ENCODE results near the gene MAD1L1.

The MAD1L1 gene

DNA sequence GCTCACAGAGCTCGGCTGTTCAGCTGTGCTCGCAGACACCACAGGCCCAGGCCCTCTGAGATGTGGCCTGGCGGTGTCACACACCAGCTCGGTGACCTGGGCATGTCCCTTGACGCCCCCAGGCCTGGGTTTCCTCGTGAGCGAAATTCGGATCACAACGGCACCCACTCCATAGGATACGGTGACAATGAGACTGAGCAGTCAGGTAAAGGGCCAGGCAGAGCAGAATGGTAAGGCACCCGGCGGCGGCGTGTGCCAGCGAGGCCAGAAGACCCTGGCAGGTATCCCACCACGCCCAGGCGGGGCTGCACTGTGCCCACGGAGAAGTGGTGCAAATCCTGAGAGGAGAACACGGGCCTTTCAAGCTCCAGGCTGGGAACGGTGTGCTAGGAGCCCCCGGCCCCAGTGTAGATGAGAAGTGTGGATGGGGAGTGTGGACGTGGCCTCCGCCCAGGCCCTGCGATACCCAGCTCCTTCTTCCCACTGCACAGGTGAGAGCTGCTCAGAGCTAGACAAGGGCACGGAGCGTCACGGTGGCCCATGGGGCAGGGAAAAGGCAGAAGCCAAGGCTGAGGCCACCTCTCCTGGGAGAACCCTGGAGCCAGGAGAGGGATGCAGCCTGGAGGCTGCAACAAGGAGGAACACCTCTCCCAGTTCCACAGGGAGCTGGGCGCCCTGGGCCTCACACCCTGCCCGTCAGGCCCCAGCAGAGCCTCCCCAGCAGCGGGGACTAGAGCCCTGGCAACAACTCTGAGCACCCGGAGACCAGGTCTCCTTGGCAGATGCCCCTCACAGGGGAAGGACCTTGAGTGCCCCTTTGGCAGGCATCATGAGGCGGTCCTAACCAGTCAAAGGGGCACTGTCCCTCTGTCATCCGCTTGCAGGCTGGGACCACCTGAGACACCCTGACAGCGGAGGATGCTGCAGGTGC is 219.1 kb downstream of the MAD1L1 start:
- DNase-seq (ENCODE audit: low read depth), result no peak

DNA sequence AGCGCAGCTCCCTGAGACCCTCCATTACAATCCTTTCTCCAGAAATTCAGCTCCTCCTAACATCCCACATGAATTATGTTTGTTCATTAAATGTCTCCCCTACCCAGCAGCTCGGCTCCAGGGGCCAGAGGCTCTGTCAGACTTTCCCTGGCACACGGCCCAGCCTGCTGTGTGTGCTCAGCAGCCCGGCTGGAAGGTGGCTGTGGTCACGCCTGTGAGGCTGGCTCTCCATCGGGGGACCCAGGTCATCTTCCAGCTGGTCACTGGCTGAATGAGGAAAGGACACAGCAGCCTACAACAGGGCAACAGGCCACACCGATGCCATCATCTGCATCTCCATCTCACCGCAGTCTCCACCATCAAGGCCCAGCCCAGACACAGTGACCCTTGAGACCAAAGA is 219.8 kb downstream of the MAD1L1 start:
- DNase-seq (ENCODE audit: low read depth), result no peak

DNA sequence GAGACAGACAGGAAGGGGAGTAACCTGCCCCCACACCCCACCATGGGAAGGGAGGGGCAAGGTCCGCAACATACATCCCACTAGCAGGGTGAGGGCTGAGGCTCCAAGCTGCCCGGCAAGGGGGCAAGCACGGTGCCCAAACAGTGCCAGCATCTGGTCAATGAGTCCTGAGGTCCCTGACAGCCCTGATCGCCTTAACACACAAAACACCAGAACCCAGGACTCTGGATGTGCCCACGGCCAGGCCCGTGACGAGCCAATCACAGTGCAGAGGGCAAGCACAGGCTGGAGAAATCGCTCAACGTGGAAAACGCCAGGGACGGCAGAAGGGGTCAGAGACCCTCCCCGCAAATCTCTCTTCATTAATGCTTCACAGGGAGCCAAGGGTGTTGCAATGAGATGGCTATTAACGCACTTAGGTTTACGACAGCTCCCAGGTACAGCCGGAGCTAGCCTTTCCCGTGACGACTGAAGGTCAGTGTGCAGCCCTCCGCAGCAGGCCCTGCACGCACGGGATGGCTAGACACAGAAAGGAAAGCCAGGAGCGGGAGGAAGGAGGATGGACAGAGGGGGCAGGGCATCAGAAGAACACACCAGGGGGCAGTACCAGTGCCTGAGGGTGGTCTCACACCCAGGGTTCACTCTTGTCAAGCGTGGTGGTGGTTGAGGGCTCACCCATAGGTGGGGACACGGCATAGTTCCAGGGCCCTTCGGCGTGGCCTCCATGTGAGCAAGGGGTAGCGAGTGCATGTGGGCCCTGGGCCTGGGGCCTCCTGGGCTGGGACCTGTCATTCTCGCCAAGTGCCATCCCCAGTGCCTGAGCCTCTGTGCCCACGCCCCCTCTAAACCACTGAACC is 220.5 kb downstream of the MAD1L1 start:
- no peak for DNase-seq (ENCODE audit: low read depth)

DNA sequence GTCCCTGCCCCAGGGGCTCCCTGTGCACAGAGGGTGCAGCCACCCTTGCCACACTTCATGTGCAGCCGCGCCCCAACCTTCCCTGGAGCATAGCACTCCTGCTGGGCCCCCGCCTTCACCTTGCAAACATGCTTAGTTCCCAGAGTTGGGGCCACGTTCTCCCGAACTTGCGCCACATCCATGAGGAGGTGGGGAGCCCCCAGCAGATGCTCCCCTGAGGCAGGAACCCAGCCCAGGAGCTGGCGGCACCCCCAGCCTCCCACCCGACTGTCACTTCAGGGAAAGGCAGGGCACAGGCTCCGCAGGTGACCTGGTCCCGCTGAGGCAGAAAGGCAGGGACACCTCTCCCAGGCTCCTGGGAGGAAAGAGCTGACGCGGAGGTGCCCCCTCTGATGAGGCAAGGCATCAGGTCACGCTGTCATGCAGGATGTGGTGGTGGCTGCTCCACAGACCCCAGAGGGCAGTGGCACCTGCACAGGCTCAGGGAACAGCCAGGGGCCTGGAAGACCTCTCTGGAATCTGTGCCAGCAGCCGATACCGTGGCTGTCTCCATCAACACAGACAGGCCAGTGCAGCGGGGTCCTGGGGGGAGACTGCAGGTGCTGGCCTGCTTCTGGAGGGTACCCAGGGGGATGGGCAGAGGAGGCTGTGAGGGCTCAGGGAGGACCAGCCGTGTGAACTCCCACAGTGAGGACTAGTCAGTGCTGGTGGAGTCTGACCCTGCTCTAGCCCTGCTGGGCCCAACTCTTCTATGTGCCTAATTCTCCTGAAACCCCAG is 221.3 kb downstream of the MAD1L1 start:
- no peak for DNase-seq (ENCODE audit: low read depth)

DNA sequence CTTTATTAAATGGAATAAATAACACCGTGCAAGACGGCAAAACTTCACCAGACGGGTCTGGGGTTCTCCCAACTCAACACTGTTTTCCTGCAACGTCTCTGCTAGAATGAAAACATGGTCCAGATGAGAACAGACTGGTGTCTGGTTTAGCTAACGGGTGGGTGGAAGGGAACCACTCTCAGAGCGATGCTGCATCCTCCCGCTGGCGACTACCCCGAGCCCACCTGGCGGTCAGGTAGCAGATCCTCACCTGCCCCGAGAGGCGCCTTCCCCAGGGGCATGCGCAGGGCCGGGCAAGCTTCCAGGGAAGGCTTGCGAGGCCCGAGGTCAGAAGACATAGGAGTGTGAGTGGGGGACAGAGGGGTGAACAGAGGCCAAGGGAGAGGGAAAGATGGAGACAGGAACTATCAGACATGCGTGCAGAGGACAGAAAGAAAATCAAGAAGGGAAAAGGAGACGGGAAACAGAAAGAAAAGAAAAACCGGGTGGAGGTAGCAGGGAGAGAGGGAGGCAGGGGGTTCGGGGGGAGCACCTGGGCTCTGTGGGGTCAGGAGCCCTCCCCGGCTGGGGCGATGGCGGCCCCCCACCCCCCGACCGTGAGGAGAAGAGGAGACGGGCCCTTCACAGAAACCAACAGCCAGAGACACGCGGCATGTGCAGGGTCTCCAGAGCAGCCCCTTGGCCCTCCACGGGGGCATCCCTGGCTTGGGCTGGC is 222.0 kb downstream of the MAD1L1 start:
- DNase-seq (ENCODE audit: low read depth), result no peak

DNA sequence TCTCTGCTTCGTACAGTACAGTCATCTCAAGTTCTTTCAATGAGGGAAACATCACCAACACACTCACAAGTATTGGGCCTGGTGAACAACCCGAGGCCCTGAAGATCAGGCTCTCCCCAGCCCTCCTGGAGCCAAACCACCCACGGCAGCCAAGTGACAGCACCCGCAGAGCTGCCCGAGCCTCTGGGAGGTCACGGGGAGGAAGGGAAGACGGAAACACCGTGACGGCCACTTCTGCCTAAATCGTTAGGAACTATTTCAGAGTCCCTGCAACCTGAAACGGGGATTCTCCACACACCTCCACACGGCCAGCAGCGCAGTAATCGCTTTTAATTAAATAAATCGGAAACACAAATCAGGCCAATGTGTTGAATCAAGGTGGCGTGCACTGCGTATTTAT is 222.6 kb downstream of the MAD1L1 start:
- no peak for DNase-seq (ENCODE audit: low read depth)

DNA sequence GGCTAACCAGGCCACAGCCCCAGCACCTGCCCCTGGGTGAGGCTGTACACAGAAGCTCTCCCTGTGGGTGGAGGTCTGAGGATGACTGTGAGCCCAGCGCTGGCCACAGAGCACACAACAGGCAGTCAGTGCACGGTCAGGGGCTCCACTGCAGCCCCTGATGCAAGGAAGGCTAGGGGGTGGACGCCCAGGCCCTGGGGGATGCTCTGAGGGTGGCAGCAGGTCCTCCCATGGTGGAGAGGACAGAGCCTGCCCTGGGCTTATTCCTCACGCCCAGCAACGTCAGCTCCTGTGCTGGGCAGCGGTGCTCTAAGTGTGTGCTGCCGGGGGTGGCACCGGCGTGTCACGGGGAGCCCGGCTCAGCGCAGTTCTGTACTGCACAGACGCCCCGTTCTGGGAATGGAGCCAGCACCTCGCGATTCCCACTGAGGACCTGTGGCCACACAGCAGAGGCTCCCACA is 223.2 kb downstream of the MAD1L1 start:
- no peak for DNase-seq (ENCODE audit: low read depth)

DNA sequence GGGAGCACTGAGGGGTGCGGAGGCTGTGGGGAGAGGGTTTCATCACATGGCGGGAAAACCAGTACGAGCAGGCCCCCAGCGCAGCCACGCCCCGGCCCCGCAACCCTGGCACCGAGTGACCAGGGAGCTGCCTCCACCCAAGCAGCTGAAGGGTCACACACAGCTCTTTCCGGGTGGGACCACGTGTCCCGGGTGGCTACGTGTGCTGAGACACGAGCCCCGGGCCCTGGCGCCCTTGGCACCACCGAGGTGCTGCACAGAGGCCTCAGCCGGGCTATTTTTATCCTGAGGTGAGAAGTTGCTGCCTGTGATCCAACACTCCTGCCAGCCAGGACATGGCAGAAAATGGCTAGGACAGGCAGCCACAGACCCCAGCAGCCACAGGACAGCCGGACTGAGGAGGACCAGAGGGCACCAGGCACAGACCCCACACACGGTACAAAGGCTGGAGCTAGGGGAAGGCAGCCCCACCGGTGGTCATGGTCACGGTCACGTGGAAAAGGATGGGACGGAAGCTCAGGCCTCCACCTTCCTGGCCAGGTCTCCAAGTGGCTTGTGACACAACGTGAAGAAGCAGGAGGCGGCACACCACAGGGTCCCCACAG is 223.7 kb downstream of the MAD1L1 start:
- DNase-seq (ENCODE audit: low read depth), result no peak

DNA sequence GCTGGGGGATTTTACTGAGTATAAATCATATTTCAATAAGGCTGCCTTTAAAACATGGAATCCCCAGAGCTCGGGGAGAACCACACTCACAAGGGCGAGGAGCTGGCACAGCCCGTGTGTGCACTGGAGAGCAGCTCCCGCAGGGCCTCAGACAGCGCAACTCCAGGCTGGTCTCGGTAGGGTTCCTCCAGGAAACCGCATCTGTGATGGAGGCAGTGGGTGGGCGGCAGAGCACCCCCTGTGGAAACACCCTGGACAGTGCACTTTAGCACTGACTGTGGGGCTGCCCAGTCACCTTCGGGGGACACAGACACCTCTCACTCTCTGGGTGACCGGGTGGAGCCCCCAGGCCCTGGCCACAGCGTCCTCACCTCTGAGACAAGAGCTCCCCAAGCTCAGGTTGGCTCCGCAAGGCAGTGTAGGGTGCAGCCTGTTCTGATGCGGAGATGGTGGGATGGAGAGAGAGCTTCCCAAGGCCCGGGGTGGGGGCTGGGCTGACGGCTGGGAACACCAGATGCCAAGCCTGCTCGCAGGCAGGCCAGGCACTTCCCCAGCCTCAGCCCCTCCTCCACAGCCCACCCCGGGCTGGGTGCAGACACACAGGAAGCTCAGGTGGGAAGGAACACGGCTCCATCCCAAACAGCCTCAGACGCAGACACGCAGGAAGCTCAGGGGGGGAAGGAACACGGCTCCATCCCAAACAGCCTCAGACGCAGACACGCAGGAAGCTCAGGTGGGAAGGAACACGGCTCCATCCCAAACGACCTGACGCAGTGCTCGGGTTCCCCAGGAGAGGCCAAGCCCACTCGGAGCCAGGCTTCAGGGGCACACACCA is 224.4 kb downstream of the MAD1L1 start:
- no peak for DNase-seq (ENCODE audit: low read depth)

DNA sequence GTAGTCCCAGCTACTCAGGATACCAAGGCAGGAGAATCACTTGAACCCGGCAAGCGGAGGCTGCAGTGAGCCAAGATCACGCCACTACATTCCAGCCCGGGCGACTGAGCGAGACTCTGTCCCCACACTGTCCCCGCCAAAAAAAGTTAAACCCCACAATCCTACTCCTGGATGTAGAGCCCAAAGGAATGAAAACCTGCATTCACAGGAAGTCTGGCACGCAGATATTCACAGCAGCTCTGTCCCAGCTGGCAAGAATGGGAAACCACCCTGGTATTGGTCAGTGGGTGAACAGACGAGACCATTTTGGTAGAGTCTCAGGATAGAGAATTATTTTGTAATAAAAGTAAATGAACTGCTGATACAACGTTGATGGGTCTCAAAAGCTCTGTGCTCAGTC is 225.2 kb downstream of the MAD1L1 start:
- no peak for DNase-seq (ENCODE audit: low read depth)

DNA sequence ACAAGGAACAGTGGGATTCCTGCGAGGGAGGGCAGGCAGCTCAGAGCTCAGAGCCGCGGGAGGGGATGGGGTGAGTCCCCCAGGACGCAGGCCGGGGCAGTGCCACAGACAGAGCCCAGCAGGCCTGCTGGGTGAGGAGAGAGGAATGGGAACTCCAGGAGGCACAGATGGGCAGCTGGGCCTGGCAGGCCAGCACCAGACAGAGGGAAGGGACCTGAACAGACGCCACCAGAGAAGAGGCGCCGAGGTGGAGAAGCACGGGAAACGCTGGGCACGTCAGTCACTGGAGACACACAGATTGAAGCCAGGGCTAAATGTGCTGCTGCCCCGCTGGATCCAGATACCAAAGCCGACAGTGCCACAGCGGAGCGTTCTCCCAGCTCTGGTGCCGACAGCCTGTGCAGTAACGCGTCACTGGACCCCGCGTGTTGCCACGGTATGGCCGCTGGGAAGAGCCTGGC is 225.8 kb downstream of the MAD1L1 start:
- no peak for DNase-seq (ENCODE audit: low read depth)

DNA sequence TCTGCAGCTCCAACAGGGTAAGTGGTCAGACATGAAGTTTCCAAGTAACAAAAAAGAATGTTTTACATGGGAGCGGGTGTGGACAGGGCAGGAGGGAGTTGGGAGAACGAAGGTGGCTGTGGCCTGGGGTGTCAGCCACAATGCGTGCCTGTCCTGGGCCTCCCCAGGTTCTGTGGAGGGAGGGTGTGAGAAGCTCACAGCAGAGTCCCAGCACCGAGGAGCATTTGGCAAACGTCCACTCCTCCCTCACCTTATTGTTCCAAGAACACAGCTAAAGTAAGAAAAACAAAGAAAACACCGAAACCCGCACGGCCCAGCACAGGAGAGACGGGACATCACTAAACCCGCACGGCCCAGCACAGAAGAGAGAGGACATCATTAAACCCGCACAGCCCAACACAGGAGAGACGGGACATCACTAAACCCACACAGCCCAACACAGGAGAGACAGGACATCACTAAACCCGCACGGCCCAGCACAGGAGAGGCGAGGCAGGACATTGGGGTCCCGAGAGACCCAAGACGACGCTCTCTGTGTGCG is 226.4 kb downstream of the MAD1L1 start:
- DNase-seq (ENCODE audit: low read depth), result no peak

DNA sequence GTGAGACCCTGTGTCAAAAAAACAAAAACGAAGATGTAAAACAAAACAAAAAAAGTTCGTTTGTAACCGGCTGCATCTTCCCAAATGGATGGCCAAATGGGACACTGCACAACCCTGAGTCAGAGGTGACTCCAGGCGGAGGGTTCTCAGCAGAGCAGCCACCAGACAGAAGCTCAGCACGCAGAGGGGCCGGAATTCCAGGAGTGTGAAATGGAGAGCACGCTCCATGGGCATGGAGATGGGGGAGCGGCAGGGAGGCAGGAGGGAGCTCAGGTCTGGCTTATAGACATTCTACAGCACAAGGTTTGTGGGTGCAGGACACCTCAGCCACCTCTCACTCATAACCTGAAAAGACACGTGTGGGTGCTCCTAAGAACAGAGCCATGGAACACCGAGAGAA is 227.0 kb downstream of the MAD1L1 start:
- DNase-seq (ENCODE audit: low read depth), result no peak

DNA sequence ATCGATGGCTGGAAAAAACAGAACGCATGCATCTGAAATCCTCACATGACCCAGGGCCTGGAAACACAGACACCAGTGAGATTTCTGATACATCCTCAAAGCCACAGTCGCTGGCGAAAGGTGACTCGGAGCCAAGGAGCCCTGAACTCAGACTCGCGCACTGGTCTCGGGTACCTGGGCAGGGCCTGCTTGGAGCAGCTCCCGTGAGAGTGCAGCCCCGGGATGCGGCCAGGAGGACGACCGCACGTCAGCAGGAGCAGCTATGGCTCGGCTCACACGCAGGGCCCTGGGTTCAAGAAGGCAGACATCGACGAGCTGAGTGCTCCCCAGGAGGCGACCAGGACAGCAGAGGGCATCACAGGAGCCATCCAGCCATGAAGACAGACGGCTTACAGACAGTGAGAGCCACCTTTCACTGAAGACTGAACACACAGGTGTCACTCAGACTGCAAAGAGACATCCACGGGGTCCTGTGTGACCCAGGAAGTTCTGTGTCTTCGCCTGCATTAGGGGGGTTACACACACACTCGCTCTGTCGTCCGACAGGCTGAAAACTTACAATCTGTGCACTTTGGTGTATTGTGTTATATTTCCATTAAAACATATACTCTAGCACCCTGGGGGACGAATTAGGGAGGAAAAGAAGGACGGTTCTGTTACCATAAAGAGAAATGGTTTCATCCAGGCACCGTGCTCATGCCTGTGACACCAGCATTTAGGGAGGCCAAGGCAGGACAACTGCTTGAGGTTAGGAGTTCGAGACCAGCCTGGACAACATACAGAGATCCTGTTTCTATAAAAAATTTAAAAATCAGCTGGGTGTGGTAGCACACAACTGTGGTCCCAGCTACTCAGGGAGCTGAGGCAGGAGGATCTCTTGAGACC is 227.7 kb downstream of the MAD1L1 start:
- DNase-seq (ENCODE audit: low read depth), result no peak

DNA sequence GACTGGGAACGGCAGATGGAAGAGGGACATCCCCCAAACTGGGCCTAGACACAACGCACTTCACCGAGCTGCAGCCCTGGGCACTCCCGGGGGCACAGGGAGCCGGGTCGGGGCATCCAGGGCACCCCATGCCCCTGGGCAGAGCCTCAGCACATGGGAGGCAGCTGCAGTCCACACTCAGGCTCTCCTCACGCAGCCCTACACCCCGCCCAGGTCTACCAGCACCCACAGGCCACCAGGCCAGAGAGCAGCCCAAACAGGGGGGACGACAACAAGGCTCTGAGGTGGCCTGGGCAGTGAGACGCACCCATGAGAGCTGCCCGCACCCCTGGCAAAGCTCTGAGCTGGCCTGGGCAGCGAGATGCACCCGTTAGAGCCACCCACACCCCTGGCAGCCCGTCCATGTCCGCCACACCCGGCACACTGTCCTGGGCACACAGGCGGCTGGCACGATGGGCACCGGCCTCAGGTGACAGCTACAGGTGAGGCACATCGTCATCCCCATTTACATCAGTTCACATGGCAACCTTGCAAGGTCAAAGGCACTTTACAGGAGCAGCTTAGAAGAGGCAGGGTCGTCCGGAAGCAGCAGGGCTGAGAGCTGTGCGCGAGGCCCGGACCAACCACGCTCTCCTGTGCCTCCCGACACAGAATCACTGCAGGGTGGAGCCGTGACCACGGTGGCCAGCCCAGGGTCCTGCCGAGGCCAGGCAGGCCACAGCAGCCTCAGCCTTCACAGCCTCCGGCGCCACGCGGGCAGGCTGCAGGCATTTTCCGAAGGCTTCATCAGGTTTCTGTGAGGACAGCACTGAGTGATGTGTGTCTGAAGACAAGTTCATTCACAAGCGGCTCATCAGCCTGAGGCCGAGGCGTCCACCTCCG is 228.6 kb downstream of the MAD1L1 start:
- DNase-seq (ENCODE audit: low read depth), result no peak

DNA sequence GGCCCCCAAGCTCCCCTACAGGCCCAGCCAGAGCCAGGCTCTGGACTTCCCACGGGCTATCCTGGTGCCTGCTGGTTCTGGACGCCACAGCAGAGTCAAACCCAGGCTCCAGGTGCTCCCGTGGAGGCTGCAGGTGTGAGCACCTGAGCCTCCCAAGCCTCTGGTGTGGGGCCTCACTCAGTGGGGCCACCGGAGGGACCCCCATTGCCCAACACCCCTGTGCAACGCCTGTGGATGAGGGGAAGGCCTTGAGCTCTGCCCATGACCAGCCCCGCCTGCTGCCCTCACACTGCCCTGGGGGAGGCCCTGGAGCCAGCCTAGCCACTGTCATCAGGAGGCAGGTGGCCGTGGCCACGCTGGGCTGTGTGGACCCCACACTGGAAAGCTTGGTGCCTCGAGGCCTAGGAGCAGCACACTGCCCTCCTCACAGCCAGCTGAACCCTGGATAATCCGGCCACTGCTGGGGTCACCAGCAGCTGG is 229.3 kb downstream of the MAD1L1 start:
- no peak for DNase-seq (ENCODE audit: low read depth)
